GM18907 (cell line): ENCODE measurements around the gene UPF1.
"Not testable (repeated sequence)": the region's sequence is repeated elsewhere in the genome, so short reads cannot be mapped to it uniquely, and the experiment has no call there.

Source experiments
- ATAC-seq: cut with Tn5 transposase; IDR thresholded peaks from one replicate; pipeline ENCODE4 v1.9.1; 2021; ENCODE audit warnings: mild to moderate bottlenecking, moderate library complexity; ENCODE audit not compliant: unreplicated experiment

Gene UPF1

GRCh38 chr19:18895038-18895823, 63.5 kb downstream of the UPF1 start:
- ATAC-seq, result no peak

GRCh38 chr19:18895824-18896341, 64.1 kb downstream of the UPF1 start, which contains the start of gene CERS1:
Gene CERS1 (minus strand): TSS chr19:18896158. CDS start chr19:18896072, 86 bp downstream.
- no peak for ATAC-seq

- ATAC-seq, result no peak
Measured at GRCh38 chr19:18896421-18896841, 64.7 kb downstream of the UPF1 start.

GRCh38 chr19:18897094-18898029, 65.6 kb downstream of the UPF1 start:
- ATAC-seq, result no peak

- no peak for ATAC-seq
Measured at GRCh38 chr19:18898081-18898606, 66.4 kb downstream of the UPF1 start.

GRCh38 chr19:18898607-18899408, 67.0 kb downstream of the UPF1 start:
- no peak for ATAC-seq

GRCh38 chr19:18899624-18900560, 68.1 kb downstream of the UPF1 start:
- no peak for ATAC-seq

GRCh38 chr19:18900700-18901481, 69.1 kb downstream of the UPF1 start:
- ATAC-seq, result no peak

- no peak for ATAC-seq
Measured at GRCh38 chr19:18901491-18901890, 69.7 kb downstream of the UPF1 start.

GRCh38 chr19:18902519-18902918, 70.8 kb downstream of the UPF1 start:
- ATAC-seq, result not testable (repeated sequence)

GRCh38 chr19:18903156-18904037, 71.6 kb downstream of the UPF1 start:
- no peak for ATAC-seq

- no peak for ATAC-seq
Measured at GRCh38 chr19:18904334-18905057, 72.7 kb downstream of the UPF1 start.

GRCh38 chr19:18905058-18905456, 73.3 kb downstream of the UPF1 start:
- no peak for ATAC-seq

GRCh38 chr19:18905513-18906236, 73.9 kb downstream of the UPF1 start:
- no peak for ATAC-seq

- ATAC-seq, result no peak
Measured at GRCh38 chr19:18906605-18907519, 75.1 kb downstream of the UPF1 start.
